ENCODE data around the gene ALX4. TPM values are rescaled to one million over a fixed set of nuclear protein-coding genes. Genes with fewer than 3 reads are reported as not detected.

The ALX4 gene
- total RNA-seq, 2 experiments from 2014 or later = not detected

DNA sequence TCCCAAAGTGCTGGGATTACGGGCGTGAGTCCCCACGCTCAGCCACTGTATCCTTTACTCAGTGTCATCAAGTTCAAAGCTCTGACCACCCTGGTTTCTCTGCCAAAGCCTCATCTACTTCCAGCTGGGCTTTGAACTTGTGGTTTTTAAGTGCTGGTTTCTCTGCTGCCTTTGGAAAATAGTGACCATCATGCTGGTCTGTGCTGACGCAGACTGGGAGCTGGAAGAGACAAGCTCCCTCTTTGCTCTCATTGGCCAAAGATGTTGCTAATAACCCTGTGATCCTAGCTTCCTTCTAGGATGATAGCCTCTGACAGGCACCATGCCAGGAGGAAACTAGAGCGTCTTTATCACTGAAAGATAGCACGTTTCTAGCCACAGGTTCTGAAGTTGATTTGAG lies 62.4 kb downstream of the ALX4 start:
- CTCF ChIA-PET = interaction anchor here (1.0 to 1.9 kb wide), 3 partner anchors 10 to 14 kb away, joined by 3 to 7 read pairs (median 3); no protein-coding TSS in a partner anchor

DNA sequence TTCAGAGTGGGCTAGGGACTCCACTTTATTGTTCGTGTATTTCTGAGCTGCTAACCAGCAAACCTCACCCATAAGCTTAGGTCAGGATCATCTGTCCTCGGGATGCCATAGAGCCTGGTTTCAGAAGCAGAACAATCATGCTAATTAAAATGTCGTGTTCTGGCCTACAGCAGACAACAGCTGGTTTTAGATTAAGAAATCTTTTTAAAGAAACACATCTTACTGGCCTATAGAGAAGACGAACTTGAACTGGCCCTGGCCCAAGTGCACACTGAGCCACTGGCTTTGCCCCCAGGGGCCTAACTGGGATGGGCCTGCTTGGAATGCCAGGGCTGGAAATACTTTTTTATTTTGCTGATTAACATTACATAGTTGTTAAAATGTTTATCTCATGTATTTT lies 63.2 kb downstream of the ALX4 start:
- H3K36me3 Mint-ChIP-seq (ENCODE audit: low read depth) = peaks cover 18% of the 10 kb centered on the region
- CTCF ChIA-PET = interaction anchor here (1.4 to 1.9 kb wide), 2 partner anchors 11 to 15 kb away, joined by 3 to 7 read pairs; no protein-coding TSS in a partner anchor
- no peak for DNase-seq

More for the DNA sequence above, 62.4 kb downstream of the ALX4 start:
- DNase-seq = no peak
- Mint-ChIP-seq H3K4me1 (no peaks in the 10 kb centered on the region), H3K27me3 (no peaks in the 10 kb centered on the region), H3K27ac (no peak overlapping the region), H3K9me3 (peaks cover 17% of the 10 kb centered on the region), H3K36me3 (ENCODE audit: low read depth) (peaks cover 20% of the 10 kb centered on the region), H3K4me3 (no peak overlapping the region)
- POLR2A ChIA-PET = no interaction called here

DNA sequence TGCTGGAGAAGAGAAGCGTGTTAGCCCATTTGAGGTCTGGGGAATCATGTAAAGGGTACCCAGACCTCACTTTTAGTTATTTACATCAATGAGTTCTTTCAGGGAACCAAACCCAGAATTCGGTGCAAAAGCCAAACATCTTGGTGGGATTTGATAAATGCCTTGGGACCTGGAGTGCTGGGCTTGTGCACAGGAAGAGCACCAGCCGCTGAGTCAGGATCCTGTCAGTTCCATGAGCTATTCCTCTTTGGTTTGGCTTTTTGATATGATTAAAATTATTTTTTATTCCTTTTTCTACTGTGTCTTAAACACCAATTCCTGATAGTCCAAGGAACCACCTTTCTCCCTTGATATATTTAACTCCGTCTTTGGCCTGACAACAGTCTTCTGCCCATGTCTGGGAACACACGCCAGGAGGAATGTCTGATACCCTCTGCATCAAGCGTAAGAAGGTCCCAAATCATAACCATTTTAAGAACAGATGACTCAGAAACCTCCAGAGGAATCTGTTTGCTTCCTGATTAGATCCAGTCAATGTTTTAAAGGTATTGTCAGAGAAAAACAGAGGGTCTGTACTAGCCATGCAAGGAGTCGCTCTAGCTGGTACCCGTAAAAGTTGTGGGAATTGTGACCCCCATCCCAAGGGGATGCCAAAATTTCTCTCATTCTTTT lies 65.2 kb downstream of the ALX4 start:
- Mint-ChIP-seq H3K4me3 (no peak overlapping the region), H3K36me3 (ENCODE audit: low read depth) (peaks cover 17% of the 10 kb centered on the region), H3K4me1 (no peaks in the 10 kb centered on the region), H3K27ac (no peak overlapping the region), H3K9me3 (no peaks in the 10 kb centered on the region), H3K27me3 (no peaks in the 10 kb centered on the region)
- CTCF ChIA-PET = interaction anchor here (1.3 kb wide), 1 partner anchor 9 kb away, joined by 3 read pairs; no protein-coding TSS in a partner anchor
- no peak for DNase-seq
- POLR2A ChIA-PET = no interaction called here

More for the DNA sequence above, 63.2 kb downstream of the ALX4 start:
- POLR2A ChIA-PET = no interaction called here
- Mint-ChIP-seq H3K4me3 (no peak overlapping the region), H3K27me3 (no peaks in the 10 kb centered on the region), H3K27ac (no peak overlapping the region), H3K9me3 (peaks cover 9% of the 10 kb centered on the region), H3K4me1 (no peaks in the 10 kb centered on the region)

DNA sequence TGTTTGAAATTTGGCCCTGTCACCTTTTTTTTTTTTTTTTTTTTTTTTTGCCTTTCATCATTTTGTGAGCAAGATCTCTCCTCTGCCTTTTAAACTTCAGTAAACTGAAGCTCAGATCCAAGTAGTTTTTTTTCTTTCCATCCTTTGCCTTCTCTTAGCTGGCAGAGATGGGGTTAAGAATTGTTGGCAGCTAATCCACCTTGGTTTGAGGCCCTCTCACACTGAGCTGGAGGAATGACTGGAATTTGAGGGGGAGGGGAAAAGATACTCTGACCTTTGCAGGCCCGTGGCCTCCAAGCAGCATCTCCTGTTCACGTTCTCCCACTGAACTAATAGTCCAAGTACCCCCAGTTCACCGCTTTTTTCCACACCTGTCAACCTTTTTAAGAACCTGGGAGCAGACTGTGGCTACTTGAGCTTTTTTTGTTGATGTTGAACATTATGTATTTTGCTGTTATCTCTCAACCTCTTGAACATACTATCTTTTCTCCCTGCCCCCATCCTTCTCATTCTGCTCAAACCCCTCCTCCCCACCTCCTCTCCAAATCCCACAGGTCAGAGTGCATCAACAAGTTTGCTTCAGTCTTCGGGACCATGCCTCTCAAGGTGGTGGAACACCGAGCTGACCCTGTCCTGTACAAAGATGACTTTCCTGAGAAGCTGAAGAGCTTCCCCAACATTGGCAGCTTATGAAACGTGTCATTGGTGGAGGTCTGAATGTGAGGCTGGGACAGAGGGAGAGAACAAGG lies 66.2 kb downstream of the ALX4 start:
- Mint-ChIP-seq H3K9me3 (no peaks in the 10 kb centered on the region), H3K4me3 (no peak overlapping the region), H3K36me3 (ENCODE audit: low read depth) (peaks cover 19% of the 10 kb centered on the region), H3K4me1 (no peaks in the 10 kb centered on the region), H3K27ac (no peak overlapping the region), H3K27me3 (no peaks in the 10 kb centered on the region)
- CTCF ChIA-PET = interaction anchor here (0.6 to 1.3 kb wide), 3 partner anchors 8 to 170 kb away, joined by 3 read pairs; no protein-coding TSS in a partner anchor
- DNase-seq = no peak
- POLR2A ChIA-PET = no interaction called here

DNA sequence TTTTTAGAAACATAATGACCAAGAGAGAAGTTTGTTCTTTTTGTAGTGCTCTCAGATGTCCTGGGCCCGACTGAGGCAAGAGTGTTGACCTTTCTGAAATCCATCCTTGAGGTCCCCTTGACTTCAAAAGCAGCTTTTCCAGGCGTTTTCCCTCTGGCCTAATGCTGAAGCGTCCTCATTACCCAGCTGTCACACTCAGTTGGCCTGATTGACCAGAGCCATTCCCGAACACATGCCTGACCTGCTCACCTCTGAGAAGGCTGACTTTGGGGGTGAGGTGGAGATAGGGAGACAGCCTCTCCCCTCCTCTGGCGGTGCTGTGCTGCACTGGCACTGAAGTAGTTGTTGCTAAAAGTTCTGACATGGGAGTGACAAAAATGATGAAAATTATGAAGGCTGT lies 66.9 kb downstream of the ALX4 start:
- H3K27me3 Mint-ChIP-seq = no peaks in the 10 kb centered on the region
- DNase-seq = no peak
- CTCF ChIA-PET = interaction anchor here (1.2 kb wide), 1 partner anchor 23 kb away, joined by 3 read pairs; no protein-coding TSS in a partner anchor
- no peaks in the 10 kb centered on the region for H3K4me1 Mint-ChIP-seq
- POLR2A ChIA-PET = no interaction called here
- no peak overlapping the region for H3K27ac Mint-ChIP-seq
- no peaks in the 10 kb centered on the region for H3K9me3 Mint-ChIP-seq
- peaks cover 18% of the 10 kb centered on the region for H3K36me3 Mint-ChIP-seq (ENCODE audit: low read depth)
- no peak overlapping the region for H3K4me3 Mint-ChIP-seq

DNA sequence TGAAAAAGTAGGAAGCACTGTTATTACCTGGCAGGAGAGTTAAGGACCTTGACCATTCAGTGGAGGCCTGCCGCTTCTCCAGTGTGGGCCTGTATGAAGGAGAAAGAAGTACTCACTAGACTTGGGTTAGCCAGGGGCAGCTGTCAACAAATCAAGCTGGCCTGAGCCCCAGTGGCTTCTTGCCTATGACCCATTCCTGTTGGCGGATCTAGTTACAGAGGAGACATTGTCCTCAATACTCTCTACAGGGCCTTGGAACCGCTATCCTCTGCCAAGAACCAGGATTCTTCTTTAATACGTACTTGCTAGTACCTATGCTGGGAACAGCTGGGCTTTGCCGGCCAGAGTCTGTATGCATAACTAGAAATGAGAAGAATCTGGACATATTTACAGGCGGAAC lies 68.1 kb downstream of the ALX4 start:
- Mint-ChIP-seq H3K4me3 (no peak overlapping the region), H3K36me3 (ENCODE audit: low read depth) (peaks cover 20% of the 10 kb centered on the region), H3K27me3 (no peaks in the 10 kb centered on the region), H3K9me3 (no peaks in the 10 kb centered on the region), H3K4me1 (no peaks in the 10 kb centered on the region), H3K27ac (no peak overlapping the region)
- DNase-seq = no peak
- POLR2A ChIA-PET = no interaction called here
- CTCF ChIA-PET = interaction anchor here (0.8 to 0.9 kb wide), 2 partner anchors 17 to 265 kb away, joined by 3 read pairs; no protein-coding TSS in a partner anchor

DNA sequence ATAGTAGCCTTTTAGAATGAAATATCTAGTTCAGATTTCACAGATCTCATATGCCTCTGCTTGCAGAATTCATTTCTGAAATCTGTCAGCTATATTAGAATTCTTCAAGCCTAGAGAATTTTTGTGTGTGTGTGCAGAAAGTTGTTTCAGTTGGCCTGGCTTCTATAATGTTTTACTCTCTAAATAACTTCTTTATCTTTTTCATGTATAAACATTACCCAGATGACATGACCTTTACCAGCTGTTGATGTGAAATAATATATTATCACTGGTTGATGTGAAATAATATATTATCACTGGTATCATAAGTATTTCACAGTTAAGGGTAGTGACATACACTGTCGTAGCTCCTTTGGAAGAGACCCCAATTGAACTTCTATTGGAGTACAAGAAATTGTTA lies 72.8 kb downstream of the ALX4 start:
- POLR2A ChIA-PET = no interaction called here
- no peak overlapping the region for H3K27ac Mint-ChIP-seq
- no peaks in the 10 kb centered on the region for H3K27me3 Mint-ChIP-seq
- H3K9me3 Mint-ChIP-seq = no peaks in the 10 kb centered on the region
- no peak overlapping the region for H3K4me3 Mint-ChIP-seq
- CTCF ChIA-PET = no interaction called here
- no peaks in the 10 kb centered on the region for H3K4me1 Mint-ChIP-seq
- DNase-seq = no peak
- peaks cover 12% of the 10 kb centered on the region for H3K36me3 Mint-ChIP-seq (ENCODE audit: low read depth)

DNA sequence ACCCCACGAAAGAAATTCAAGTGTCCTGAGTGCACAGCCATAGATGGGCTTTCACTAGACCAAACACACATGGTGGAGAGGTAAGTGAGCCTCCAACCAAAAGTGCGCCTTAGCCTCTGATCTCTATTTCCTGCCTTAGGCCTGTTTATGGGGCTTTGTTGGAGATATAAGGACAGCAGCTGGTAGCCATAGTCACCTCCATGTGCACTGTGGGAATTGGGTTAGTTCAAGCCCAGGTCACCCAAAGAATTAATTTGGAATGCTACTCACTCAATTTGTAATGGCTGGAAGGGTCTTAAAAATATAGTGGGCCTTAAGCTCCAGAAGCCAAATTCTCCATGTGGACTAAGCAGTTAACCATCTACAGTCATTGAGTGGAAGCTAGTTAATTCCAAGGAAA lies 73.6 kb downstream of the ALX4 start:
- Mint-ChIP-seq H3K4me3 (no peak overlapping the region), H3K27ac (no peak overlapping the region), H3K4me1 (no peaks in the 10 kb centered on the region), H3K27me3 (no peaks in the 10 kb centered on the region), H3K36me3 (ENCODE audit: low read depth) (peaks cover 12% of the 10 kb centered on the region), H3K9me3 (no peaks in the 10 kb centered on the region)
- ChIA-PET POLR2A (no interaction called here), CTCF (interaction anchor here (0.6 kb wide), 1 partner anchor 188 kb away, joined by 3 read pairs; no protein-coding TSS in a partner anchor)
- no peak for DNase-seq

DNA sequence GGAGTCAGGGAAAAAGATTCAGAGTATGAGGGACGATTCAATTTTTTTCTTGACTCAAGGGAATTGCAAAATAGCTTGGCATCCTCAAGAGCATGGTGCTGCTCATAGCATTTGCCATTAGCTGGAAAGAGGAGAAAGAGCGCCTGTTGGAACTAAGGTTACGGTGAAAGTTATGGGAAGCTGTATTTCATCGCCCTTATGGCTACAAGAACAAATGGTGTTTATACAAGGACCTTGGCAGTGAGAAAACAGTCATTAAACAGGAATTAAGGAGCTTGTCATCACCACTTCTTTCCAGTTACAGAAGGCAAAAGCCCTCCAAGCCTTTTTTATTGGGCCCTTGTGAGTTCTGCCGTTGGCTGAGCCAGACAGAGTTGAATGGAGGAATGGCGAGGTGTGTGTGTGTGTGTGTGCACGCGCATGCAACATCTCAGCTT lies 74.2 kb downstream of the ALX4 start:
- Mint-ChIP-seq H3K36me3 (ENCODE audit: low read depth) (peaks cover 12% of the 10 kb centered on the region), H3K27ac (no peak overlapping the region)
- CTCF ChIA-PET = interaction anchor here (0.8 kb wide), 1 partner anchor 8 kb away, joined by 3 read pairs; no protein-coding TSS in a partner anchor

DNA sequence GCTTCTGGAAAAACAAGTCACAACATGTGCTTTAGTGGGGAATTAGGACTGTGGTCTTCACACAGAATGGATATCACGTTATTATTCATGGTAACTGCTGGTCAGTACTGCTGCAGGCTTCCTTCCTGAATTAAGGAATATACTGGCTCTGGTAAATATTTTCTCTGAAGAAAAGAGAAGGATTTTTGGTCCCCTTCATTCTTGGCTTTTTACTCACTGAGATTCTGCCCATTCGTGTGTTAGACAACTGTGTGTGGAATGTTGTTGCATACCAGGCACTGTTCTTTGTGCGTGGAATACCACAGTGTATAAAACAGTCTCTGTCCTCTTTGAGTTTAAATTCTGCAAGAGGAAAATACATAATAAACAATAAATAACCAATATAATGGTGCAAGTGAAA lies 80.3 kb downstream of the ALX4 start:
- Mint-ChIP-seq H3K27ac (no peak overlapping the region), H3K4me1 (peaks cover 4% of the 10 kb centered on the region), H3K27me3 (no peaks in the 10 kb centered on the region), H3K9me3 (no peaks in the 10 kb centered on the region), H3K36me3 (ENCODE audit: low read depth) (no peaks in the 10 kb centered on the region), H3K4me3 (no peak overlapping the region)
- DNase-seq = no peak
- ChIA-PET CTCF (interaction anchor here (0.9 kb wide), 1 partner anchor 10 kb away, joined by 3 read pairs; no protein-coding TSS in a partner anchor), POLR2A (no interaction called here)

More for the DNA sequence above, 74.2 kb downstream of the ALX4 start:
- Mint-ChIP-seq H3K4me3 (no peak overlapping the region), H3K9me3 (no peaks in the 10 kb centered on the region), H3K27me3 (no peaks in the 10 kb centered on the region), H3K4me1 (no peaks in the 10 kb centered on the region)
- POLR2A ChIA-PET = no interaction called here
- DNase-seq = no peak

DNA sequence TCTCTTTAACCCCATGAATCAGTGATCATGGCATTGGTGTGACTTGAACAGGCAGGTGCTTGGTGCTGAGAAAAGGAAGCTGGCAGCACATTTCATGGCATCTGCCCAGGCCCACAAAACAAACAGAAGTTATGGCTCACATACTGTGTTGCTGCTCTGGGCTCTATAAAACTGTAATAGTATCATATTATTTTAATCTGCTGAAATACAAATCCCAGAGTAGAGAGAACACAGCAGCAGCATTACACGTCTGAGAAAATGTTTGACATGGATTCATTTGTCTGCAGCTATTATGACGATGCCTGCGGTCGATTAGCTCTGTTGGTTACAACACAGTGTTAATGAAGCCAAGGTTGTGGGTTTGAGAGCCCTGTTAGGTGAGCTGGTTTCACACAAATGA lies 80.8 kb downstream of the ALX4 start:
- CTCF ChIA-PET = interaction anchor here (0.9 kb wide), 1 partner anchor 9 kb away, joined by 3 read pairs; no protein-coding TSS in a partner anchor
- H3K4me1 Mint-ChIP-seq = peaks cover 4% of the 10 kb centered on the region
- DNase-seq = no peak
- H3K27me3 Mint-ChIP-seq = no peaks in the 10 kb centered on the region
- no peak overlapping the region for H3K27ac Mint-ChIP-seq
- H3K36me3 Mint-ChIP-seq (ENCODE audit: low read depth) = no peaks in the 10 kb centered on the region
- POLR2A ChIA-PET = no interaction called here
- no peak overlapping the region for H3K4me3 Mint-ChIP-seq
- H3K9me3 Mint-ChIP-seq = no peaks in the 10 kb centered on the region

DNA sequence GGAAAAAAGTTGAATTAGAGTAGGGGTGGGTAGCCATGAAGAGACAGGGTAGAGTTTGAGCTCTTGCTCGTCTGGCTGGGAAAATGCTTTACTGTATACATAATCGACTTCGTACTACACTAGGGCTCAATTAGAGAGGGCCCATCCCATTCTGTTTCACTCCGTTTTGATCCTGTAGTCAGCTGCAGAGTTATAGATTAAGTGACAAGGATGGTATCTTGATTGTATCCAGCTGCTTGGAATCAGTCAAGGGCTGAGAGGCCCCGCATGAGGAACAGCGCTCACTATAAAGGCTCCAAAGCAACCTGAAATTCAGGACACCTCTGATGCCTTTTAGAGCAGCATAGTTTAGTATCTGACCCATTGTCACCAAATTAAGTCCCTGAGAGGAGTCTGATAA lies 81.6 kb downstream of the ALX4 start:
- CTCF ChIA-PET = no interaction called here
- H3K4me3 Mint-ChIP-seq = no peak overlapping the region
- DNase-seq = no peak

DNA sequence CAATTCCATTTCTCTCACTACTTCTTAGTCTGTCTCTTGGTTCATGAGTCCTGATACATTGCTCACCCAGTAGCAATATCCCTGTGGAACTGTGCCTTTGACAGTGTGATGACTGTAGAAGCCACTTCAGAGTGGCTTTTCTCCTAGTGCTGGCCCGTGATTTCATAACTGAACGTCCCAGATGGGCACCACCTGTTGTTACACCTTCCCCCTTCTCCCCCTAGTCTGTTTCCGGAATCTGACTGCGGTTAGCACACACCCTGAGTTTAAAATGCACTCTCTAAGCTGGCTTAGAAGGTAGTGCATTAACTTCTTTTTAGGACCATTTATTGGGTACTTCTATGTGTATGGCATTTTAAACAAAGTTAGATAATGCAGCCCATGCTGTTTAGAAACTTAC lies 83.0 kb downstream of the ALX4 start:
- H3K27ac Mint-ChIP-seq = no peak overlapping the region
- CTCF ChIA-PET = interaction anchor here (1.7 kb wide), 1 partner anchor 50 kb away, joined by 5 read pairs; no protein-coding TSS in a partner anchor
- H3K4me3 Mint-ChIP-seq = no peak overlapping the region
- no peaks in the 10 kb centered on the region for H3K36me3 Mint-ChIP-seq (ENCODE audit: low read depth)
- H3K27me3 Mint-ChIP-seq = no peaks in the 10 kb centered on the region
- DNase-seq = no peak
- H3K4me1 Mint-ChIP-seq = peaks cover 4% of the 10 kb centered on the region
- POLR2A ChIA-PET = no interaction called here
- H3K9me3 Mint-ChIP-seq = no peaks in the 10 kb centered on the region

More for the DNA sequence above, 81.6 kb downstream of the ALX4 start:
- Mint-ChIP-seq H3K9me3 (no peaks in the 10 kb centered on the region), H3K36me3 (ENCODE audit: low read depth) (no peaks in the 10 kb centered on the region), H3K27ac (no peak overlapping the region), H3K4me1 (peaks cover 4% of the 10 kb centered on the region), H3K27me3 (no peaks in the 10 kb centered on the region)
- POLR2A ChIA-PET = no interaction called here

Data from activated CD4-positive, alpha-beta T cell treated with anti-CD3 and anti-CD28 coated beads, Interleukin-2, amount 10 ng/mL, durations not matched to agents 7 days and 5 days (primary cell).